ENCODE results near the gene PRLHR. TPM values are rescaled to one million over a fixed set of nuclear protein-coding genes. Genes with fewer than 3 reads are reported as not detected.
"Not testable (repeated sequence)": the region's sequence is repeated elsewhere in the genome, so short reads cannot be mapped to it uniquely, and the experiment has no call there.

The PRLHR gene
- total RNA-seq, 1 donor from 2014 or later, result not detected

DNA sequence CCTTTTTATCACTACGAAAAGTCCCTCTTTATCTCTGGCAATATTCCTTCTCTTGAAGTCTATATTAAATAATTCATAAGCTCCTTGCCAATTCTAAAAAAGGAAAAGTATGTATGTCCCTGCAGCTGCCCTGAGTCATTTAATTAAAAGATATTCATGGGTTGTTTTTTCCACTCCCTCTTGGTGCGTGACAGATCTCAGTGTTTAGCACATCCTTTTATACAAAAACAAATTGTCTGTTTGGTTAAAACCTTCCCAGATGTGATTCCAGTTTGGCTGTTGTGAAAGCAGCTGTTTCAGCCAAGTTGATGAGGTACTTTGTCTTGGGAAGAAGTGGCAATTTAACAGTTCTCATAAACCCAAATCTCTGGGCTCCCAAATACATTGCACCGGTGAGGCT is 33.8 kb upstream of the PRLHR start:
- no peaks in the 10 kb centered on the region for H3K4me1 ChIP-seq
- DNase-seq (no peak), ATAC-seq (no peak)
- no peaks in the 10 kb centered on the region for H3K27me3 ChIP-seq
- H3K4me3 ChIP-seq, result no peak overlapping the region
- H3K36me3 ChIP-seq, result no peaks in the 10 kb centered on the region
- H3K9me3 ChIP-seq, result no peaks in the 10 kb centered on the region
- H3K27ac ChIP-seq, result no peak overlapping the region
- TF ChIP-seq, protein P1, sequence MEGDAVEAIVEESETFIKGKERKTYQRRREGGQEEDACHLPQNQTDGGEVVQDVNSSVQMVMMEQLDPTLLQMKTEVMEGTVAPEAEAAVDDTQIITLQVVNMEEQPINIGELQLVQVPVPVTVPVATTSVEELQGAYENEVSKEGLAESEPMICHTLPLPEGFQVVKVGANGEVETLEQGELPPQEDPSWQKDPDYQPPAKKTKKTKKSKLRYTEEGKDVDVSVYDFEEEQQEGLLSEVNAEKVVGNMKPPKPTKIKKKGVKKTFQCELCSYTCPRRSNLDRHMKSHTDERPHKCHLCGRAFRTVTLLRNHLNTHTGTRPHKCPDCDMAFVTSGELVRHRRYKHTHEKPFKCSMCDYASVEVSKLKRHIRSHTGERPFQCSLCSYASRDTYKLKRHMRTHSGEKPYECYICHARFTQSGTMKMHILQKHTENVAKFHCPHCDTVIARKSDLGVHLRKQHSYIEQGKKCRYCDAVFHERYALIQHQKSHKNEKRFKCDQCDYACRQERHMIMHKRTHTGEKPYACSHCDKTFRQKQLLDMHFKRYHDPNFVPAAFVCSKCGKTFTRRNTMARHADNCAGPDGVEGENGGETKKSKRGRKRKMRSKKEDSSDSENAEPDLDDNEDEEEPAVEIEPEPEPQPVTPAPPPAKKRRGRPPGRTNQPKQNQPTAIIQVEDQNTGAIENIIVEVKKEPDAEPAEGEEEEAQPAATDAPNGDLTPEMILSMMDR (IDR thresholded peaks at IDR 0.05), result no peak
- intact Hi-C loops (cut with DNase I), result no loop called here

DNA sequence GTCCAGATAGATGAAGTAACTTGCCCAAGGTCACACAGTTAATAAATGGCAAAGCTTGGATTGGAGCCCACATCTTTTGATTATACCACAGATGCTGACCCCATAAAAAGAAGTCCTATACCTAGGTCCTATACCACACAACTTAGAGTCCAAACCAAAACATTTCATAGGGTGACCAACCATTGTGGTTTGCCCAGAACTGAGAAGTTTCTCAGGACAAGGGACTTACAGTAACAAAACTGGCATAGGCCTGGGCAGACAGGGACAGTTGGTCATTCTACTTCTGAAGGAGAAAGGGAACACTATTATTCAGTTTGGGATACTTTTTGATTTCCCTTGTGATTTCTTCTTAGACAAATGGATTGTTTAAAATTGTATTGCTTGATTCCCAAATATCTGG is 32.9 kb upstream of the PRLHR start:
- ATAC-seq, result no peak
- H3K27ac ChIP-seq, result no peak overlapping the region

DNA sequence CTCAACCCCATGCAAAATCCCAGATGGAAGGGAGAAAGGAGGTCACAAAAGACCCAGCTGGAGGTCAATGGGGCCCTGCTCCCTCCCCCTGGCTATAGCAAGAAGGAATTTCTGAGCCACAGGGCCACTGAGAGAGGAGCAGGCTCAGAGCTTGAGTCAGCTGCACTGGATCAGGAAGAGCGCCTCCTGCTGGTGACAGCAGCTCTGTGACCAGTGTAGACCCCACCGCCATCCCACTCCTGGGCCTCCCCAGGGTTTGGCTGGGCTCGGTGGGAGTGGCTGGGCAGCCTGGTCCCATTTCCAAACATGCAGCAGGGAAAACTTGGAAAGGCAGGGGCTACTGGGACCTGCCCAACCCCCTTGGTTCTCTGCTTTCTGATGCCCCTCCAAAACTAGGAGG is 31.5 kb upstream of the PRLHR start:
- Histone ChIP-seq H3K4me1 (no peaks in the 10 kb centered on the region), H3K27me3 (no peaks in the 10 kb centered on the region), H3K27ac (no peak overlapping the region), H3K4me3 (no peak overlapping the region), H3K36me3 (no peaks in the 10 kb centered on the region), H3K9me3 (no peaks in the 10 kb centered on the region)
- DNase-seq, result no peak
- TF ChIP-seq, protein P1 (IDR thresholded peaks at IDR 0.05), result no peak
- no peak for ATAC-seq
- intact Hi-C loops (cut with DNase I), result no loop called here

More for the DNA sequence above, 32.9 kb upstream of the PRLHR start:
- Histone ChIP-seq H3K36me3 (no peaks in the 10 kb centered on the region), H3K27me3 (no peaks in the 10 kb centered on the region), H3K9me3 (no peaks in the 10 kb centered on the region), H3K4me1 (no peaks in the 10 kb centered on the region), H3K4me3 (no peak overlapping the region)
- TF ChIP-seq, protein P1 (IDR thresholded peaks at IDR 0.05), result no peak
- intact Hi-C loops (cut with DNase I), result no loop called here
- DNase-seq, result no peak

DNA sequence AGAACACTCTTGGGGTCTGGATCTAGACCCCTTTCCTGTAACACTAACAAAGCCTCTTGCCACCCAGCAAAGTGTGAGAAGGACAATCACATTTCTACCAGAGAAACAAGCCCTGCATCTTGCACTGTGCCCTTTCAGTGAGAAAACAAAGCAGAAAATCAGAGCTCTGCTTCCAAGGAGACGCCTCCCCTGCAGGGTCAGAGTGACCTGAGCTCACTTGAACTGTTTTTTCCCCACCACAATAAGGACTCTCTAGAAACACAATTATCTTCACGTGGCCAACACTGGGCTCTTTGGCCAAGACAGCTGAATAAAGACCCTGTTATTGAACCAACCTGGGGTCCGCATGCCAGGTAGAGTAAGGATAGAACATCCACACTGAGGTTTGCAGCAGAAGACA is 30.1 kb upstream of the PRLHR start:
- Histone ChIP-seq H3K27ac (no peak overlapping the region), H3K36me3 (no peaks in the 10 kb centered on the region), H3K4me3 (no peak overlapping the region), H3K27me3 (no peaks in the 10 kb centered on the region), H3K9me3 (no peaks in the 10 kb centered on the region), H3K4me1 (peaks cover 5% of the 10 kb centered on the region)
- no peak for DNase-seq
- intact Hi-C loops (cut with DNase I), result no loop called here
- TF ChIP-seq, protein P1 (IDR thresholded peaks at IDR 0.05), result no peak
- no peak for ATAC-seq

DNA sequence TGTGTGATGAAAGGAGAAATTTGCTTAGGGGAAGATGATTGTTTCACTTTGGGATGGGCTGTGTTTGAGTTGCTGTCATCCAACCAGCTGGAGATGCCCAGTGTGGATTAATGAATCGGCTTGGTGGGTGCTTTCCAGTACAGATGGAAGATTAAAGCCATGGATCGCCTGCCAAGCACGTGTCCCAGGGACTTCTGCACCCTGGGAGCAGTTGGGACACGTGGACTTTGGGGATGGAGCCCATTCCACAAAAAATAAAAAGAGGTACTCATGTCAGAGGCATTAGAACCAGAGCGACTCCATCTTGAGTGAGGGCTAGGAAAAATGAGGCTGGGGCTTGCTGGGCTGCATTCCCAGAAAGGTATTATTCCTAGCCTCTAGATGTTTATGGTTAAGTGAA is 29.3 kb upstream of the PRLHR start:
- Histone ChIP-seq H3K9me3 (no peaks in the 10 kb centered on the region), H3K27ac (no peak overlapping the region), H3K4me3 (no peak overlapping the region), H3K4me1 (peaks cover 10% of the 10 kb centered on the region), H3K27me3 (no peaks in the 10 kb centered on the region), H3K36me3 (no peaks in the 10 kb centered on the region)
- TF ChIP-seq, protein P1 (IDR thresholded peaks at IDR 0.05), result no peak
- no peak for ATAC-seq
- intact Hi-C loops (cut with DNase I), result no loop called here
- DNase-seq, result no peak

DNA sequence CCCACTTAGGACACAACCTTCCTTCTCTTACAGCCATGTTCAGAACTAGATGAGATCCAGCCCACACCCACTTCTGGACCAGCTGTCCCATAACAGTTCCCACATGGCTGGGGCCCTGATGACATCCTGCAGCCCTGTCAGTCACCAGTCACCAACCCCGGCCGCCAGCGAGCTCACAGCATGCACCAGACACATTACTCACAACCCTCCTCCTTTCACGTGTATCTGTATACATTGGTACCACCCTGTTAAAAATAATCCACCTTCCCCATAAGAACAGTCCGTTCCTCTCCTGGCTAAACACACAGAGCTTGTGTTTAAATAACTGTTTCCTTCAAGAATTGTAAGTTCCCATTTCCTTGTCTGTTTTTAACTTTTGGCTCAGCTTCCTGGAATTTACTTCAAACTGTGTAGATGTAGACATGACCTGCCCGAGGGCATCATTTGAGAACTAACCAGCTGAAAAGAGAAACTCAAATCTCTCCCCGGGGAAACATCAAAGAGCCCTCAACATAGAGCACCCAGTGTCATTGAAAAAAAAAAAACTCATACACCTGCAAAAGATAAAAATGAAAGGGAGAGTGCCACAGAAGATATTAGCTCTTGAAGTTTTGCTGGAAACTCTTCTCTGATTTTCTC is 26.0 kb upstream of the PRLHR start:
- Histone ChIP-seq H3K4me1 (peaks cover 10% of the 10 kb centered on the region), H3K27ac (no peak overlapping the region), H3K27me3 (no peaks in the 10 kb centered on the region), H3K4me3 (no peak overlapping the region), H3K36me3 (no peaks in the 10 kb centered on the region), H3K9me3 (no peaks in the 10 kb centered on the region)
- ATAC-seq, result peak; percentile 61
- TF ChIP-seq, protein P1 (IDR thresholded peaks at IDR 0.05), result no peak
- DNase-seq, result no peak
- intact Hi-C loops (cut with DNase I), result no loop called here

DNA sequence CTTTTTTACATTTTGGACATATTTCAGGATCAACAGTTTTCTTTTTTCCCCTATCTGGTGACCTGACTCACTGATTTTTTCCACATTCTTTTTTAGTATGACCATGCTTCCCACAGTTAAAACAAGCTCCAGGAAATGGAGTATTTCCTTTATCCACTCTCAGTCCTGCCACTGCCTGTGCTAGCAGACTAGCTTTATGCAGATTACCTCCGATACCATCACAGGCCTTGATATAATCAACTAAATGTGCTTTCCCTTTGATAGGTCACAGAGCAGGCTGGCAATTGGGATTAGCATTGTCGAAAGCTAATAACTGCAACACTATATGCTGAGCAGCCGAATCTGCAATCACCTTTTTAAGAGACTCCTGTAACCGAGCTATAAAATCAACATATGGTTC is 18.4 kb upstream of the PRLHR start:
- H3K4me3 ChIP-seq; H3K27ac ChIP-seq; H3K4me1 ChIP-seq; DNase-seq; H3K36me3 ChIP-seq; intact Hi-C loops (cut with DNase I); H3K9me3 ChIP-seq; H3K27me3 ChIP-seq; ATAC-seq: not testable (repeated sequence)

Measured in upper lobe of right lung (tissue), 1 donor.